Activated naive CD8-positive, alpha-beta T cell treated with anti-CD3 and anti-CD28 coated beads, Interleukin-2, amount 10 ng/mL, durations not matched to agents 7 days and 5 days (primary cell): ENCODE results near the gene TJP3. TPM values are rescaled to one million over a fixed set of nuclear protein-coding genes. Genes with fewer than 3 reads are reported as not detected.
A peak's percentile ranks its signal among the peaks of the same experiment; 100 is the strongest.

Experiments used
- ATAC-seq: fragments of 150-1000 bp; cut with Tn5 transposase; one replicate; pipeline ENCODE4 v1.10.0; 2021; ENCODE audit warnings: low read depth, moderate library complexity
- POLR2A ChIA-PET: fragments of 350-600 bp; sonication (Branson Sonifier 250); formaldehyde crosslinking; loops from one replicate; lab custom pipeline; 2021; ENCODE audit warnings: antibody characterized with exemption; lab: Charles Lee
- DNase-seq: peaks from one replicate; pipeline ENCODE4 v3.0.0; 2021
- H3K27ac Mint-ChIP-seq: one replicate; pipeline ENCODE4 v1.8.0; 2022; ENCODE audit warnings: mild to moderate bottlenecking, mixed read lengths
- H3K27me3 Mint-ChIP-seq: one replicate; pipeline ENCODE4 v1.8.0; 2022; ENCODE audit warnings: mild to moderate bottlenecking, moderate library complexity, mixed read lengths
- H3K36me3 Mint-ChIP-seq: one replicate; pipeline ENCODE4 v1.8.0; 2021; ENCODE audit warnings: mild to moderate bottlenecking, mixed read lengths
- H3K4me1 Mint-ChIP-seq: one replicate; pipeline ENCODE4 v1.8.0; 2021; ENCODE audit warnings: mixed read lengths
- H3K4me3 Mint-ChIP-seq: one replicate; pipeline ENCODE4 v1.8.0; 2022; ENCODE audit warnings: mild to moderate bottlenecking, moderate library complexity, mixed read lengths
- H3K9me3 Mint-ChIP-seq: one replicate; pipeline ENCODE4 v1.8.0; 2021; ENCODE audit warnings: mixed read lengths
- total RNA-seq, 2 experiments: library from RNA; stranded (reverse); gene quantifications; one replicate each; pipeline ENCODE4 v1.2.3, GENCODE V29; 2021

Gene TJP3
- total RNA-seq, 2 experiments from 2014 or later: 5.2 to 7.6 TPM

GRCh38 chr19:3790209-3790734, 82.1 kb downstream of the TJP3 start:
- Mint-ChIP-seq H3K27me3 (no peaks in the 10 kb centered on the region), H3K4me3 (no peak overlapping the region), H3K9me3 (peaks cover 5% of the 10 kb centered on the region), H3K27ac (no peak overlapping the region), H3K4me1 (peaks cover 5% of the 10 kb centered on the region), H3K36me3 (peaks cover 3% of the 10 kb centered on the region)
- no peak for DNase-seq
- ATAC-seq: no peak
- POLR2A ChIA-PET: interaction anchor here (0.7 kb wide), 1 partner anchor 93 kb away, joined by 3 read pairs; no protein-coding TSS in a partner anchor

- H3K4me1 Mint-ChIP-seq: peaks cover 5% of the 10 kb centered on the region
Observed at GRCh38 chr19:3790941-3791340, 82.8 kb downstream of the TJP3 start.

GRCh38 chr19:3792114-3792513, 83.9 kb downstream of the TJP3 start:
- peaks cover 9% of the 10 kb centered on the region for H3K36me3 Mint-ChIP-seq
- POLR2A ChIA-PET: no interaction called here

More at GRCh38 chr19:3790941-3791340, 82.8 kb downstream of the TJP3 start:
- POLR2A ChIA-PET: no interaction called here
- Mint-ChIP-seq H3K36me3 (peaks cover 3% of the 10 kb centered on the region), H3K9me3 (peaks cover 5% of the 10 kb centered on the region), H3K4me3 (no peak overlapping the region), H3K27me3 (no peaks in the 10 kb centered on the region), H3K27ac (no peak overlapping the region)
- ATAC-seq (no peak), DNase-seq (no peak)

GRCh38 chr19:3793799-3794198, 85.6 kb downstream of the TJP3 start:
- Mint-ChIP-seq H3K36me3 (peaks cover 12% of the 10 kb centered on the region), H3K4me1 (peaks cover 10% of the 10 kb centered on the region), H3K27me3 (no peaks in the 10 kb centered on the region), H3K27ac (no peak overlapping the region), H3K9me3 (peaks cover 11% of the 10 kb centered on the region), H3K4me3 (no peak overlapping the region)
- POLR2A ChIA-PET: interaction anchor here (0.6 to 1.1 kb wide), 2 partner anchors 16 to 31 kb away, joined by 3 read pairs; no protein-coding TSS in a partner anchor
- ATAC-seq (no peak), DNase-seq (no peak)

More at GRCh38 chr19:3792114-3792513, 83.9 kb downstream of the TJP3 start:
- Mint-ChIP-seq H3K9me3 (peaks cover 11% of the 10 kb centered on the region), H3K27me3 (no peaks in the 10 kb centered on the region), H3K27ac (no peak overlapping the region), H3K4me1 (peaks cover 5% of the 10 kb centered on the region), H3K4me3 (no peak overlapping the region)
- DNase-seq: no peak
- ATAC-seq: no peak

GRCh38 chr19:3796358-3796757, 88.2 kb downstream of the TJP3 start:
- POLR2A ChIA-PET: interaction anchor here (0.7 to 5.8 kb wide), 3 partner anchors 16 to 184 kb away, joined by 6 to 33 read pairs (median 8); partner anchors contain the start of genes APBA3 and MRPL54
- H3K27me3 Mint-ChIP-seq: peaks cover 2% of the 10 kb centered on the region
- ATAC-seq (no peak), DNase-seq (no peak)
- H3K4me3 Mint-ChIP-seq: no peak overlapping the region
- peaks cover 10% of the 10 kb centered on the region for H3K9me3 Mint-ChIP-seq
- peaks cover 18% of the 10 kb centered on the region for H3K4me1 Mint-ChIP-seq
- H3K27ac Mint-ChIP-seq: no peak overlapping the region
- H3K36me3 Mint-ChIP-seq: peaks cover 12% of the 10 kb centered on the region

GRCh38 chr19:3798137-3798536, 90.0 kb downstream of the TJP3 start:
- H3K4me3 Mint-ChIP-seq: peak overlapping the region; percentile 70
- peaks cover 2% of the 10 kb centered on the region for H3K27me3 Mint-ChIP-seq
- peaks cover 20% of the 10 kb centered on the region for H3K4me1 Mint-ChIP-seq
- peak overlapping the region; percentile 72 for H3K27ac Mint-ChIP-seq
- H3K36me3 Mint-ChIP-seq: peaks cover 12% of the 10 kb centered on the region
- H3K9me3 Mint-ChIP-seq: peaks cover 8% of the 10 kb centered on the region
- POLR2A ChIA-PET: interaction anchor here (0.6 to 5.8 kb wide), 6 partner anchors 9 to 146 kb away, joined by 3 to 33 read pairs (median 4); partner anchors contain the start of genes MATK and MRPL54
- DNase-seq (no peak), ATAC-seq (peak; percentile 69)

Other genes starting within 250 kb of the TJP3 start
- gene SMIM24, start 227.9 kb upstream of the TJP3 start, total RNA-seq: 1 to 10 TPM; 5.2 to 6.0 TPM
- not detected for gene SMIM44, start 224.9 kb upstream of the TJP3 start, total RNA-seq
- 10 to 100 TPM in 1 of 2 experiments, 1 to 10 TPM in 1; 9.9 to 12.1 TPM for gene DOHH, start 207.7 kb upstream of the TJP3 start, total RNA-seq
- 10 to 100 TPM; 82.9 to 83.6 TPM for gene FZR1, start 202.1 kb upstream of the TJP3 start, total RNA-seq
- gene TEKTIP1, start 169.2 kb upstream of the TJP3 start, total RNA-seq: 10 to 100 TPM; 11.4 to 13.9 TPM
- 10 to 100 TPM; 84.5 to 90.8 TPM for gene MFSD12, start 150.8 kb upstream of the TJP3 start, total RNA-seq
- 10 to 100 TPM; 58.5 to 59.5 TPM for gene HMG20B, start 135.4 kb upstream of the TJP3 start, total RNA-seq
- gene GIPC3, start 122.9 kb upstream of the TJP3 start, total RNA-seq: 1 to 10 TPM; 1.4 to 1.5 TPM
- gene TBXA2R, start 101.5 kb upstream of the TJP3 start, total RNA-seq: 1 to 10 TPM; 1.7 to 2.1 TPM
- 10 to 100 TPM; 36.8 to 40.8 TPM for gene CACTIN, start 81.6 kb upstream of the TJP3 start, total RNA-seq
- gene PIP5K1C, start 7.9 kb upstream of the TJP3 start, total RNA-seq: 10 to 100 TPM; 18.9 to 23.5 TPM
- 10 to 100 TPM; 54.5 to 61.9 TPM for gene APBA3, start 53.3 kb downstream of the TJP3 start, total RNA-seq
- 10 to 100 TPM; 68.9 to 73.9 TPM for gene MRPL54, start 54.3 kb downstream of the TJP3 start, total RNA-seq
- not detected for gene RAX2, start 63.8 kb downstream of the TJP3 start, total RNA-seq
- gene MATK, start 78.0 kb downstream of the TJP3 start, total RNA-seq: 10 to 100 TPM; 29.4 to 31.8 TPM
- under 1 TPM; 0.55 to 0.91 TPM for gene ZFR2, start 160.7 kb downstream of the TJP3 start, total RNA-seq
- not detected for gene ATCAY, start 172.3 kb downstream of the TJP3 start, total RNA-seq
- gene NMRK2, start 224.7 kb downstream of the TJP3 start, total RNA-seq: not detected